HepG2 (cell line): ENCODE measurements around the gene TMEM108.

Experiments
- CAMTA2 ChIP-seq: sonication (generic); formaldehyde crosslinking; IDR thresholded peaks from 2 replicates; pipeline ENCODE4 v1.4.0; 2020; ENCODE audit warnings: mild to moderate bottlenecking, missing genetic modification reagents, borderline replicate concordance
- ETV6 ChIP-seq: sonication (generic); formaldehyde crosslinking; conservative IDR thresholded peaks from 2 replicates; pipeline ENCODE4 v1.4.0; 2020; ENCODE audit warnings: missing genetic modification reagents
- HOXD1 ChIP-seq: sonication (generic); formaldehyde crosslinking; IDR thresholded peaks from 2 replicates; pipeline ENCODE4 v1.5.0; 2020; ENCODE audit warnings: missing genetic modification reagents
- NFATC3 ChIP-seq: sonication (generic); formaldehyde crosslinking; IDR thresholded peaks from 2 replicates; pipeline ENCODE4 v1.5.1; 2020; ENCODE audit warnings: mild to moderate bottlenecking, missing genetic modification reagents
- NONO ChIP-seq, 2 experiments: fragments of 450-650 bp in 1 of 2; sonication (generic) in 1 of 2; formaldehyde crosslinking in 1 of 2; IDR thresholded peaks in 1 of 2; conservative IDR thresholded peaks in 1 of 2; 2 replicates each; pipeline versions ENCODE4 v1.6.1 to v1.8.0; 2017 to 2022; ENCODE audit warnings: mild to moderate bottlenecking in 1 of 2, missing genetic modification reagents in 1 of 2, moderate library complexity in 1 of 2
- POLR2A ChIP-seq, 2 experiments: IDR thresholded peaks; 2 replicates each; pipeline ENCODE4 v1.6.1; 2011; ENCODE audit warnings: low read depth in 2 of 2, low read length in 2 of 2, mild to moderate bottlenecking in 1 of 2, moderate library complexity in 1 of 2; ENCODE audit not compliant: insufficient read depth in 1 of 2
- POLR2AphosphoS5 ChIP-seq: IDR thresholded peaks from 2 replicates; pipeline ENCODE4 v1.6.1; 2012; ENCODE audit warnings: low read depth, low read length
- YEATS4 ChIP-seq: sonication (generic); formaldehyde crosslinking; IDR thresholded peaks from 2 replicates; pipeline ENCODE4 v1.4.0; 2020; ENCODE audit warnings: missing genetic modification reagents, borderline replicate concordance
- TF ChIP-seq, protein P1 (sequence below): sonication (generic); formaldehyde crosslinking; IDR thresholded peaks from 2 replicates; pipeline ENCODE4 v1.4.0; 2020; ENCODE audit warnings: missing genetic modification reagents
- TF ChIP-seq, protein P2 (sequence below): sonication (generic); formaldehyde crosslinking; conservative IDR thresholded peaks from 2 replicates; pipeline ENCODE4 v1.4.0; 2020; ENCODE audit warnings: missing genetic modification reagents
- TF ChIP-seq, protein P3 (sequence below): sonication (generic); formaldehyde crosslinking; conservative IDR thresholded peaks from 2 replicates; pipeline ENCODE4 v1.4.0; 2020; ENCODE audit warnings: missing genetic modification reagents

DNA sequence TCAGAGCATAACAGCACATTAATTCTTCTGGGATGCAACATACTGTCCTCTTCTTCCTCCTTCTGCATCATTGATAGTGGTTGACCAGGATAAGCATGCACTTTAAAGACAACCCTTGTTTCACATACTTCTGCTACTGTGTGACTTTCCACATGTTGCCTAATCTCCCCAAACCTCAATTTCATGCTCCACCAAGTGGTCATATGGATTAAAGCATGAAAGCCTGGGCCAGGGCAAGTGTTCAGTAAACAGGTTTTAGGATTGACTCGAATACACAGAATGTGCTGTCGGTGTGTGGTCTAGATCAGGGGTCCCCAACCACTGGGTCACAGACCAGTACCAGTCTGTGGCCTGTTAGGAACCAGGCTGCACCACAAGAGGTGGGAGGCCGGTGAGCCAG lies 339.2 kb downstream of the TMEM108 start:
- TF ChIP-seq CAMTA2 (no peak), HOXD1 (no peak), YEATS4 (no peak), POLR2A (IDR thresholded peaks at IDR 0.05; ENCODE audit: insufficient read depth in 1 of 2, low read depth in 2 of 2, low read length in 2 of 2) (no peak), NONO (IDR thresholded peaks at IDR 0.05) (no peak), NONO (CRISPR knock-in tag; conservative IDR thresholded peaks at IDR 0.05) (no peak), POLR2AphosphoS5 (no peak), ETV6 (CRISPR knock-in tag) (no peak), NFATC3 (no peak)
- TF ChIP-seq, protein P1, sequence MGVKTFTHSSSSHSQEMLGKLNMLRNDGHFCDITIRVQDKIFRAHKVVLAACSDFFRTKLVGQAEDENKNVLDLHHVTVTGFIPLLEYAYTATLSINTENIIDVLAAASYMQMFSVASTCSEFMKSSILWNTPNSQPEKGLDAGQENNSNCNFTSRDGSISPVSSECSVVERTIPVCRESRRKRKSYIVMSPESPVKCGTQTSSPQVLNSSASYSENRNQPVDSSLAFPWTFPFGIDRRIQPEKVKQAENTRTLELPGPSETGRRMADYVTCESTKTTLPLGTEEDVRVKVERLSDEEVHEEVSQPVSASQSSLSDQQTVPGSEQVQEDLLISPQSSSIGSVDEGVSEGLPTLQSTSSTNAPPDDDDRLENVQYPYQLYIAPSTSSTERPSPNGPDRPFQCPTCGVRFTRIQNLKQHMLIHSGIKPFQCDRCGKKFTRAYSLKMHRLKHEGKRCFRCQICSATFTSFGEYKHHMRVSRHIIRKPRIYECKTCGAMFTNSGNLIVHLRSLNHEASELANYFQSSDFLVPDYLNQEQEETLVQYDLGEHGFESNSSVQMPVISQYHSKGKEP: no peak
- TF ChIP-seq, protein P2, sequence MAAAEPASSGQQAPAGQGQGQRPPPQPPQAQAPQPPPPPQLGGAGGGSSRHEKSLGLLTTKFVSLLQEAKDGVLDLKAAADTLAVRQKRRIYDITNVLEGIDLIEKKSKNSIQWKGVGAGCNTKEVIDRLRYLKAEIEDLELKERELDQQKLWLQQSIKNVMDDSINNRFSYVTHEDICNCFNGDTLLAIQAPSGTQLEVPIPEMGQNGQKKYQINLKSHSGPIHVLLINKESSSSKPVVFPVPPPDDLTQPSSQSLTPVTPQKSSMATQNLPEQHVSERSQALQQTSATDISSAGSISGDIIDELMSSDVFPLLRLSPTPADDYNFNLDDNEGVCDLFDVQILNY: no peak
- TF ChIP-seq, protein P3, sequence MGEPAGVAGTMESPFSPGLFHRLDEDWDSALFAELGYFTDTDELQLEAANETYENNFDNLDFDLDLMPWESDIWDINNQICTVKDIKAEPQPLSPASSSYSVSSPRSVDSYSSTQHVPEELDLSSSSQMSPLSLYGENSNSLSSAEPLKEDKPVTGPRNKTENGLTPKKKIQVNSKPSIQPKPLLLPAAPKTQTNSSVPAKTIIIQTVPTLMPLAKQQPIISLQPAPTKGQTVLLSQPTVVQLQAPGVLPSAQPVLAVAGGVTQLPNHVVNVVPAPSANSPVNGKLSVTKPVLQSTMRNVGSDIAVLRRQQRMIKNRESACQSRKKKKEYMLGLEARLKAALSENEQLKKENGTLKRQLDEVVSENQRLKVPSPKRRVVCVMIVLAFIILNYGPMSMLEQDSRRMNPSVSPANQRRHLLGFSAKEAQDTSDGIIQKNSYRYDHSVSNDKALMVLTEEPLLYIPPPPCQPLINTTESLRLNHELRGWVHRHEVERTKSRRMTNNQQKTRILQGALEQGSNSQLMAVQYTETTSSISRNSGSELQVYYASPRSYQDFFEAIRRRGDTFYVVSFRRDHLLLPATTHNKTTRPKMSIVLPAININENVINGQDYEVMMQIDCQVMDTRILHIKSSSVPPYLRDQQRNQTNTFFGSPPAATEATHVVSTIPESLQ (CRISPR knock-in tag): no peak
